OCI-LY3 (cell line): Measurements from ENCODE around the gene MAMDC4.

ENCODE experiments used
- CTCF ChIP-seq: fragments of 200-600, 300-600 bp; sonication (generic); IDR thresholded peaks from 2 replicates; pipeline ENCODE4 v1.5.1; 2014; ENCODE audit warnings: antibody characterized with exemption, low read length, low read depth
- EZH2phosphoT487 ChIP-seq: fragments of 200-600 bp; shearing (Covaris generic); IDR thresholded peaks from 2 replicates; pipeline ENCODE4 v1.6.1; 2018; ENCODE audit warnings: antibody characterized with exemption, mixed run types, low read depth

GRCh38 chr9:136823136-136824046 lies 28.8 kb upstream of the MAMDC4 start:
- TF ChIP-seq CTCF = no peak
- no peak for TF ChIP-seq EZH2phosphoT487
